Measurements from ENCODE around the gene FAM32A. TPM values are rescaled to one million over a fixed set of nuclear protein-coding genes. Genes with fewer than 3 reads are reported as not detected.
A peak's percentile ranks its signal among the peaks of the same experiment; 100 is the strongest.

Gene FAM32A
- polyA plus RNA-seq, 1 of the 3 experiments (the other 2 are of a cell fraction): 156 TPM

GRCh38 chr19:16168465-16169081 is 16.6 kb upstream of the FAM32A start:
- H3K9me3 ChIP-seq: no peaks in the 10 kb centered on the region
- ChIA-PET CTCF (no interaction called here), POLR2A (no interaction called here)
- H3K79me2 ChIP-seq (ENCODE audit: insufficient read depth): no peaks in the 10 kb centered on the region
- H2AFZ ChIP-seq (ENCODE audit: low read depth): 0 out of 2 replicates have a peak overlapping the region, but pooled peaks have one; percentile 6
- no peaks in the 10 kb centered on the region for H3K27me3 ChIP-seq (ENCODE audit: insufficient read depth)
- H4K20me1 ChIP-seq (ENCODE audit: insufficient read depth): no peaks in the 10 kb centered on the region
- WGBS (ENCODE audit: low lambda C conversion rate): 20% methylated on average over 2 of the region's 2 CpGs
- no peaks in the 10 kb centered on the region for H3F3A ChIP-seq (replicated peaks; ENCODE audit: insufficient read depth)
- H3K4me3 ChIP-seq (ENCODE audit: low read depth in 2 of 2, low read length in 1 of 2): no peak overlapping the region
- TF ChIP-seq TEAD4 (IDR thresholded peaks at IDR 0.05; ENCODE audit: borderline replicate concordance, insufficient read depth) (no peak), USF1 (IDR thresholded peaks at IDR 0.05; ENCODE audit: borderline replicate concordance, low read depth) (peak; percentile 64; the same call in 1 of the 2 replicates)
- H3K4me2 ChIP-seq: no peak overlapping the region
- no peak for DNase-seq
- no peaks in the 10 kb centered on the region for H3K9me2 ChIP-seq
- H3K27ac ChIP-seq (ENCODE audit: low read depth in 2 of 2, low read length in 1 of 2): no peak overlapping the region
- H3K4me1 ChIP-seq (ENCODE audit: control insufficient read depth in 1 of 2, insufficient read depth in 2 of 2, low read depth in 1 of 2, low read length in 1 of 2): no peaks in the 10 kb centered on the region
- no peaks in the 10 kb centered on the region for H3K36me3 ChIP-seq (replicated peaks in 1 of 2; ENCODE audit: control insufficient read depth in 1 of 2, insufficient read depth in 2 of 2, low read length in 1 of 2)
- no peak overlapping the region for H3K9ac ChIP-seq

DNA sequence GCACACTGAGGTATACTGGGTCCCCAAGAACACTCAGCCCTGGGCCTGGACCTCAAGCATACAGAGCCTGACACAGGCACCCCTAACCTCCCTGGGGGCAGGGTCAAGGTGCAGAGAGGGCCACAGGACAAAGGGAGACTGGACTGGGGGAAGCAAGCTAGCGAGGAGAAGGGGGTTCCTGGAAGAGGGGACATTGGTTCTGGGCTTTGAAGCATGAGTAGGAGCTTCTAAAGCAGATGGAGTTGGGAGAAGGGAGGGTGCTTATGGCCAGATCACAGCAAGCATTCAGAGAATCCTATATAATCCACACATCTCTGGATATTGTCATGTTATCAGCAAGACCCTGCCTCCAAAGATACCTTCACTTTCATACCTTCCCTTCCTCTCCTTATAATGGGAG is 15.1 kb upstream of the FAM32A start:
- Histone ChIP-seq H3K79me2 (ENCODE audit: insufficient read depth) (no peaks in the 10 kb centered on the region), H3F3A (replicated peaks; ENCODE audit: insufficient read depth) (no peaks in the 10 kb centered on the region), H3K9me3 (no peaks in the 10 kb centered on the region), H3K4me1 (ENCODE audit: control insufficient read depth in 1 of 2, insufficient read depth in 2 of 2, low read depth in 1 of 2, low read length in 1 of 2) (no peaks in the 10 kb centered on the region), H4K20me1 (ENCODE audit: insufficient read depth) (no peaks in the 10 kb centered on the region), H3K9me2 (no peaks in the 10 kb centered on the region), H3K4me2 (no peak overlapping the region), H3K36me3 (replicated peaks in 1 of 2; ENCODE audit: control insufficient read depth in 1 of 2, insufficient read depth in 2 of 2, low read length in 1 of 2) (no peaks in the 10 kb centered on the region), H3K27me3 (ENCODE audit: insufficient read depth) (no peaks in the 10 kb centered on the region; the same call in 1 of the 2 replicates), H3K4me3 (ENCODE audit: low read depth in 2 of 2, low read length in 1 of 2) (no peak overlapping the region), H3K27ac (ENCODE audit: low read depth in 2 of 2, low read length in 1 of 2) (no peak overlapping the region), H2AFZ (ENCODE audit: low read depth) (no peak overlapping the region), H3K9ac (no peak overlapping the region)
- ChIA-PET CTCF (interaction anchor here (0.9 to 2.8 kb wide), 3 partner anchors 10 to 129 kb away, joined by 3 to 14 read pairs (median 4); no protein-coding TSS in a partner anchor), POLR2A (no interaction called here)
- DNase-seq: no peak
- 6% methylated on average over 1 of the region's 1 CpG for WGBS (ENCODE audit: low lambda C conversion rate)
- TF ChIP-seq REST (IDR thresholded peaks at IDR 0.05; ENCODE audit: low read depth, low read length) (no peak), GABPA (IDR thresholded peaks at IDR 0.05; ENCODE audit: low read depth) (no peak), RAD21 (IDR thresholded peaks at IDR 0.05; ENCODE audit: low read length) (no peak), JUND (IDR thresholded peaks at IDR 0.05) (no peak), CTCF (IDR thresholded peaks at IDR 0.05) (no peak), RCOR1 (IDR thresholded peaks at IDR 0.05; ENCODE audit: low read length) (no peak)
- TF ChIP-seq, protein P1, sequence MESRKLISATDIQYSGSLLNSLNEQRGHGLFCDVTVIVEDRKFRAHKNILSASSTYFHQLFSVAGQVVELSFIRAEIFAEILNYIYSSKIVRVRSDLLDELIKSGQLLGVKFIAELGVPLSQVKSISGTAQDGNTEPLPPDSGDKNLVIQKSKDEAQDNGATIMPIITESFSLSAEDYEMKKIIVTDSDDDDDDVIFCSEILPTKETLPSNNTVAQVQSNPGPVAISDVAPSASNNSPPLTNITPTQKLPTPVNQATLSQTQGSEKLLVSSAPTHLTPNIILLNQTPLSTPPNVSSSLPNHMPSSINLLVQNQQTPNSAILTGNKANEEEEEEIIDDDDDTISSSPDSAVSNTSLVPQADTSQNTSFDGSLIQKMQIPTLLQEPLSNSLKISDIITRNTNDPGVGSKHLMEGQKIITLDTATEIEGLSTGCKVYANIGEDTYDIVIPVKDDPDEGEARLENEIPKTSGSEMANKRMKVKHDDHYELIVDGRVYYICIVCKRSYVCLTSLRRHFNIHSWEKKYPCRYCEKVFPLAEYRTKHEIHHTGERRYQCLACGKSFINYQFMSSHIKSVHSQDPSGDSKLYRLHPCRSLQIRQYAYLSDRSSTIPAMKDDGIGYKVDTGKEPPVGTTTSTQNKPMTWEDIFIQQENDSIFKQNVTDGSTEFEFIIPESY (IDR thresholded peaks at IDR 0.05; ENCODE audit: borderline replicate concordance, low read depth): no peak
- TF ChIP-seq, protein P2, sequence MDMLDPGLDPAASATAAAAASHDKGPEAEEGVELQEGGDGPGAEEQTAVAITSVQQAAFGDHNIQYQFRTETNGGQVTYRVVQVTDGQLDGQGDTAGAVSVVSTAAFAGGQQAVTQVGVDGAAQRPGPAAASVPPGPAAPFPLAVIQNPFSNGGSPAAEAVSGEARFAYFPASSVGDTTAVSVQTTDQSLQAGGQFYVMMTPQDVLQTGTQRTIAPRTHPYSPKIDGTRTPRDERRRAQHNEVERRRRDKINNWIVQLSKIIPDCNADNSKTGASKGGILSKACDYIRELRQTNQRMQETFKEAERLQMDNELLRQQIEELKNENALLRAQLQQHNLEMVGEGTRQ (IDR thresholded peaks at IDR 0.05; ENCODE audit: borderline replicate concordance, low read depth, low read length): no peak

All from SK-N-SH (cell line).